SK-N-SH treated with all-trans-retinoic acid at 6 μM for 48 hours (cell line): Measurements from ENCODE around the gene NCKAP5.

Experiments
- ATAC-seq: fragments of 200-7000 bp; cut with Tn5 transposase; 3 replicates; pipeline ENCODE4 v1.9.1; 2020; ENCODE audit warnings: mild to moderate bottlenecking, moderate library complexity
- ARNTL ChIP-seq: fragments of 450-650 bp; formaldehyde crosslinking; IDR thresholded peaks from 2 replicates; pipeline ENCODE4 v1.5.0; 2020; ENCODE audit warnings: low read depth, mild to moderate bottlenecking, moderate library complexity, borderline replicate concordance
- CSDC2 ChIP-seq: fragments of 250-450 bp; sonication (Bioruptor Pico); IDR thresholded peaks from 2 replicates; pipeline ENCODE4 v1.5.0; 2020; ENCODE audit warnings: mild to moderate bottlenecking, moderate library complexity
- ESRRG ChIP-seq: fragments of 250-450 bp; sonication (Bioruptor Pico); IDR thresholded peaks from 2 replicates; pipeline ENCODE4 v1.6.1; 2021; ENCODE audit warnings: mild to moderate bottlenecking
- GLIS3 ChIP-seq: fragments of 250-450 bp; sonication (Bioruptor Pico); IDR thresholded peaks from 2 replicates; pipeline ENCODE4 v1.5.0; 2020; ENCODE audit warnings: mild to moderate bottlenecking, moderate library complexity
- ISL1 ChIP-seq: fragments of 250-450 bp; sonication (Bioruptor Pico); IDR thresholded peaks from 2 replicates; pipeline ENCODE4 v2.1.2; 2022; ENCODE audit warnings: mild to moderate bottlenecking, moderate library complexity
- OSR1 ChIP-seq: fragments of 250-450 bp; sonication (Bioruptor Pico); IDR thresholded peaks from 2 replicates; pipeline ENCODE4 v1.8.0; 2022; ENCODE audit warnings: moderate library complexity, mild to moderate bottlenecking, inconsistent platforms
- PPARA ChIP-seq: fragments of 250-450 bp; sonication (Bioruptor Pico); IDR thresholded peaks from 2 replicates; pipeline ENCODE4 v1.5.0; 2020; ENCODE audit warnings: mild to moderate bottlenecking, borderline replicate concordance
- RARB ChIP-seq: fragments of 250-450 bp; sonication (Bioruptor Pico); IDR thresholded peaks from 2 replicates; pipeline ENCODE4 v1.8.0; 2021; ENCODE audit warnings: mild to moderate bottlenecking, moderate library complexity
- SNAI2 ChIP-seq: fragments of 250-450 bp; sonication (Bioruptor Pico); IDR thresholded peaks from 2 replicates; pipeline ENCODE4 v1.5.0; 2020; ENCODE audit warnings: mild to moderate bottlenecking, moderate library complexity
- TCF4 ChIP-seq: fragments of 250-450 bp; sonication (Bioruptor Pico); IDR thresholded peaks from 2 replicates; pipeline ENCODE4 v1.8.0; 2021; ENCODE audit warnings: mild to moderate bottlenecking, moderate library complexity, borderline replicate concordance
- TOX ChIP-seq: fragments of 250-450 bp; sonication (Bioruptor Pico); IDR thresholded peaks from 2 replicates; pipeline ENCODE4 v1.8.0; 2021; ENCODE audit warnings: mild to moderate bottlenecking, moderate library complexity, borderline replicate concordance
- ZC3H10 ChIP-seq: fragments of 250-450 bp; sonication (Bioruptor Pico); IDR thresholded peaks from 2 replicates; pipeline ENCODE4 v1.5.1; 2021; ENCODE audit warnings: mild to moderate bottlenecking, moderate library complexity
- ZFP3 ChIP-seq: fragments of 250-450 bp; sonication (Bioruptor Pico); IDR thresholded peaks from 2 replicates; pipeline ENCODE4 v1.5.0; 2020; ENCODE audit warnings: mild to moderate bottlenecking, moderate library complexity
- ZNF565 ChIP-seq: fragments of 450-650 bp; formaldehyde crosslinking; conservative IDR thresholded peaks from 2 replicates; pipeline ENCODE4 v1.5.0; 2020; ENCODE audit warnings: low read depth, mild to moderate bottlenecking, moderate library complexity
- ZNF70 ChIP-seq: fragments of 450-650 bp; formaldehyde crosslinking; IDR thresholded peaks from 2 replicates; pipeline ENCODE4 v1.5.0; 2020; ENCODE audit warnings: mild to moderate bottlenecking, moderate library complexity
- ZNF8 ChIP-seq: fragments of 450-650 bp; formaldehyde crosslinking; IDR thresholded peaks from 2 replicates; pipeline ENCODE4 v1.5.0; 2020; ENCODE audit warnings: mild to moderate bottlenecking, moderate library complexity
- TF ChIP-seq, protein P1 (sequence below): fragments of 250-450 bp; sonication (Bioruptor Pico); IDR thresholded peaks from 2 replicates; pipeline ENCODE4 v1.5.1; 2021; ENCODE audit warnings: mild to moderate bottlenecking, moderate library complexity
- TF ChIP-seq, protein P2 (sequence below): fragments of 250-450 bp; sonication (Bioruptor Pico); IDR thresholded peaks from 2 replicates; pipeline ENCODE4 v1.8.0; 2021; ENCODE audit warnings: low read depth, mild to moderate bottlenecking, moderate library complexity, borderline replicate concordance
- TF ChIP-seq, protein P3 (sequence below): fragments of 250-450 bp; sonication (Bioruptor Pico); IDR thresholded peaks from 2 replicates; pipeline ENCODE4 v1.8.0; 2020; ENCODE audit warnings: mild to moderate bottlenecking, moderate library complexity, borderline replicate concordance
- TF ChIP-seq, protein P4 (sequence below): fragments of 250-450 bp; sonication (Bioruptor Pico); IDR thresholded peaks from 2 replicates; pipeline ENCODE4 v1.5.1; 2020; ENCODE audit warnings: low read depth, mild to moderate bottlenecking, moderate library complexity

NCKAP5 gene

DNA sequence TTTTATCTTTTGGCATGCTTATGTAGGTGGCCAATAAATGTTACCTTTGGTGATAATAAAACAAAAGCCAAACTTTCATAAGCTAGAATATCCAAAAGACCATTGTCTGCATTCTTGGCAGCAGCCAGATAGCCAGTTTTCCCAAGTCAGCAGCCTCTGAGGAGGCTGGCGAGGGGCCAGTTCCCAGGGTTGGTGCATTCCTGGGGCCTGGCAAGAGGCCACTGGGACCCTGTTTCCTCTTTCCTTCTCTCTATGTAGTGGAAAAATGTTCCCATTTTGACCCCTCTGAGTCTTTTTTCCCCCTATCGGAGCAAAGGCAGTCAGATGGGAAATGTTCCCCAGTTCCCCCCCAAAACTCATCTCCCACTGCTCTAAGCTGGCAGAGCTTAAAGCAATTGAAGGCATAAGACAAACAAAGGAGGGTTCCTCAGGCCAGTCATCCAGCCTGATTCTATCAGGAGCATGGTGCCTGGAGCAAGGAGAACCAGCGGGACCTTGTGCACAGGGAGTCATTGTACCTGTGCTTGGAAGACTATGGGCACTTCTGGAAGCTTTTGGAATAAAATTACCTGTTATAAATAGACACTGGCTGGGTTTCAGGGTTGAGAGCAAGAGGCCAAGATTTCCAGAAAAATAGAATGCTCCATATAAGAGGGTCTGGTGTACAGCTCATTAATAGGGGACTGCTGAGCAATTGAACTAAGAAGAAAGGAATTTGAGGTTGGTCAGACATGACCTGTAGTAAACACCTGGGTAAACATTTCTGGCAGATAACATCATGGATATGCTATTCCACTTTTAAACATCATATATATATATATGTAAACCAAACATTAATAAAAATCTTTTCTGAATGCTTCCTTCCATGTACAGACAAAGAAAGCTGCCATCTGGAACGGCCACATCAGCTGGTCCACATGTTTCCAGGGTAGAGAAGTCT, 63.4 kb downstream of the NCKAP5 start:
- ATAC-seq, result no peak
- TF ChIP-seq TOX (CRISPR knock-in tag) (no peak), SNAI2 (no peak)

DNA sequence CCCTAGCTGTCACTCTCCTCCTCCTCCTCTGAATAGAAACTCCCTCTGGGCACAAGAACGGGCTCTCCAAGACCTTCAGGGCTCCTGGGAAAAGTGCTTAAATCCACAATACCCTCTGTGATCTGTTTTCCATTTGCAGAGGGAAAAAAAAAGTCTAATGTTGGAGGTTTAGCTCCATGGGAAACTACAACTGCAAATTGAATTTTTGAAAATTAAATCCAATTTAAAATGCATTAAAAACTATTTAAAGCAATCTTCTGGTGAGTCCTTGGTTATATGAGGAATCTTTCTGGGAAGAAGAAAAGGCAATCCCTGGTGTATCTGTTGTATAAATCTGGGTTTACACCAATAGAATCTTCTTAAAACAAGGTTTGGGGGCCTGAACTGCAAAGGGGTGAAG, 64.3 kb downstream of the NCKAP5 start:
- TF ChIP-seq, protein P1, sequence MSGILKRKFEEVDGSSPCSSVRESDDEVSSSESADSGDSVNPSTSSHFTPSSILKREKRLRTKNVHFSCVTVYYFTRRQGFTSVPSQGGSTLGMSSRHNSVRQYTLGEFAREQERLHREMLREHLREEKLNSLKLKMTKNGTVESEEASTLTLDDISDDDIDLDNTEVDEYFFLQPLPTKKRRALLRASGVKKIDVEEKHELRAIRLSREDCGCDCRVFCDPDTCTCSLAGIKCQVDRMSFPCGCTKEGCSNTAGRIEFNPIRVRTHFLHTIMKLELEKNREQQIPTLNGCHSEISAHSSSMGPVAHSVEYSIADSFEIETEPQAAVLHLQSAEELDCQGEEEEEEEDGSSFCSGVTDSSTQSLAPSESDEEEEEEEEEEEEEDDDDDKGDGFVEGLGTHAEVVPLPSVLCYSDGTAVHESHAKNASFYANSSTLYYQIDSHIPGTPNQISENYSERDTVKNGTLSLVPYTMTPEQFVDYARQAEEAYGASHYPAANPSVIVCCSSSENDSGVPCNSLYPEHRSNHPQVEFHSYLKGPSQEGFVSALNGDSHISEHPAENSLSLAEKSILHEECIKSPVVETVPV (CRISPR knock-in tag), result no peak
- no peak for TF ChIP-seq ZFP3 (CRISPR knock-in tag)
- peak; percentile 91 for TF ChIP-seq ISL1 (CRISPR knock-in tag)
- peak; percentile 61; the same call in 1 of the 2 replicates for TF ChIP-seq TCF4
- TF ChIP-seq, protein P2, sequence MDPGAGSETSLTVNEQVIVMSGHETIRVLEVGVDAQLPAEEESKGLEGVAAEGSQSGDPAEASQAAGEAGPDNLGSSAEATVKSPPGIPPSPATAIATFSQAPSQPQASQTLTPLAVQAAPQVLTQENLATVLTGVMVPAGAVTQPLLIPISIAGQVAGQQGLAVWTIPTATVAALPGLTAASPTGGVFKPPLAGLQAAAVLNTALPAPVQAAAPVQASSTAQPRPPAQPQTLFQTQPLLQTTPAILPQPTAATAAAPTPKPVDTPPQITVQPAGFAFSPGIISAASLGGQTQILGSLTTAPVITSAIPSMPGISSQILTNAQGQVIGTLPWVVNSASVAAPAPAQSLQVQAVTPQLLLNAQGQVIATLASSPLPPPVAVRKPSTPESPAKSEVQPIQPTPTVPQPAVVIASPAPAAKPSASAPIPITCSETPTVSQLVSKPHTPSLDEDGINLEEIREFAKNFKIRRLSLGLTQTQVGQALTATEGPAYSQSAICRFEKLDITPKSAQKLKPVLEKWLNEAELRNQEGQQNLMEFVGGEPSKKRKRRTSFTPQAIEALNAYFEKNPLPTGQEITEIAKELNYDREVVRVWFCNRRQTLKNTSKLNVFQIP (CRISPR knock-in tag), result no peak
- ATAC-seq, result no peak

DNA sequence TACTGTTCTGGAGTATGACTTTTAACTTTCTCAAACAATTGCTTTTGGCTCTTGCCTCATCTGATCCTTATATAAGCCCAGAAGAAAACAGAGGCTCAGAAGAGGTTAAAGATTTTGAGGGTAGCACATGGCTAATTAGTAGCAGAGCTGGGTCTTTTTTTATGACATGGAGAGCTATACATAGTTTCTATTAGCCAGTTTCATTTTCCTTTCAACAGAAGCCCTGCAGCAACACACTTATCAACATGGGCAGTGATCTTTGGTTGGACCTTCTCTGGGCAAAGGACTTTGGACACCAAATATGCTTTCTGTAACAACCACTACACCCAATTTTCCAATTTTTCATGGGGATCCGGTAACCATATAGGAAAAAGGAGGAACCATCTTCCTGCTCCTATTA, 64.9 kb downstream of the NCKAP5 start:
- no peak for ATAC-seq
- TF ChIP-seq RARB (no peak), ZNF565 (CRISPR knock-in tag) (no peak), ZFP3 (CRISPR knock-in tag) (no peak), SNAI2 (no peak), CSDC2 (no peak), ESRRG (CRISPR knock-in tag) (no peak), ZC3H10 (no peak), OSR1 (CRISPR knock-in tag) (no peak), PPARA (CRISPR knock-in tag) (no peak), ZNF70 (no peak), ARNTL (CRISPR knock-in tag) (no peak)
- TF ChIP-seq, protein P1 (CRISPR knock-in tag), result no peak
- TF ChIP-seq, protein P3, sequence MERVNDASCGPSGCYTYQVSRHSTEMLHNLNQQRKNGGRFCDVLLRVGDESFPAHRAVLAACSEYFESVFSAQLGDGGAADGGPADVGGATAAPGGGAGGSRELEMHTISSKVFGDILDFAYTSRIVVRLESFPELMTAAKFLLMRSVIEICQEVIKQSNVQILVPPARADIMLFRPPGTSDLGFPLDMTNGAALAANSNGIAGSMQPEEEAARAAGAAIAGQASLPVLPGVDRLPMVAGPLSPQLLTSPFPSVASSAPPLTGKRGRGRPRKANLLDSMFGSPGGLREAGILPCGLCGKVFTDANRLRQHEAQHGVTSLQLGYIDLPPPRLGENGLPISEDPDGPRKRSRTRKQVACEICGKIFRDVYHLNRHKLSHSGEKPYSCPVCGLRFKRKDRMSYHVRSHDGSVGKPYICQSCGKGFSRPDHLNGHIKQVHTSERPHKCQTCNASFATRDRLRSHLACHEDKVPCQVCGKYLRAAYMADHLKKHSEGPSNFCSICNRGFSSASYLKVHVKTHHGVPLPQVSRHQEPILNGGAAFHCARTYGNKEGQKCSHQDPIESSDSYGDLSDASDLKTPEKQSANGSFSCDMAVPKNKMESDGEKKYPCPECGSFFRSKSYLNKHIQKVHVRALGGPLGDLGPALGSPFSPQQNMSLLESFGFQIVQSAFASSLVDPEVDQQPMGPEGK (CRISPR knock-in tag), result no peak

DNA sequence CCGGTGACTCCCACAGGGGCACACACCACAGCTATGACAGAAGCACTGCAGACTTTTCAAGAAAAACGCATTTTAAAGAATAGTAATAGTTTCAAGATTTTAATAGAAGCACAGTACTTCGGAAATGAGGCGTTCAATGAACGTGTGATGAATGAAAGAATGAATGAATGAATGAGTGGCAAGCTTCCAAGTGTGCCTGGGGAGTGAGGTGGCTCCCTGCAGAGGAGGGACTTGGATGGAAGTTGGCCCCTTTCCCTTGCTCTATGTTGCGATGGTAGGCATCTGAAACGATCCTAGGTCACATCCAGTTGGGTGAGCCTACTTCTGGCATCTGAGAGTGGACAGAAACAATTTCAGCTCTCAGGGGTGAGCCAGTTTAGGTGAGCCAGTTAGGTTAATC, 65.6 kb downstream of the NCKAP5 start:
- no peak for ATAC-seq
- TF ChIP-seq TCF4 (no peak), ZNF8 (no peak)

DNA sequence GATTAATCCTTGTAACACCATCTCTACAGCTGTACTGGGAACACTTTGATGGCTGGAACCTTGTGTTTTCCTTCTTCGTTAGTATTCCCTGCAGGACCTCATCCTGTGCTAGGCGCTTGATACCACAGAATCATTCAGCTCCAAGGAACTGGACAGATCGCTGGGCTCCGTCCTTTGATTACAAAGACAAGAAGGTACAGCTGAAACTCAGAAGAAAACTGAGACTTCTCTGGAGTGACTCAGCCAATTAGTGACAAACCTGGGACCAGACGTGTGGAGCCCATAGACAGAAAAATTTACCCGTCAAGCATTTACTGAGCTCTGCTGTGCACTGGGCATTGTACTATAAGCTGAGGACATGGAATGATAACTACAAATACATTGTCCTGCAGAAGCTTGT, 67.3 kb downstream of the NCKAP5 start:
- ATAC-seq, result no peak

More for the DNA sequence above, 67.3 kb downstream of the NCKAP5 start:
- TF ChIP-seq CSDC2, result no peak
- no peak for TF ChIP-seq TOX (CRISPR knock-in tag)
- no peak for TF ChIP-seq ZC3H10
- no peak for TF ChIP-seq PPARA (CRISPR knock-in tag)
- TF ChIP-seq, protein P4, sequence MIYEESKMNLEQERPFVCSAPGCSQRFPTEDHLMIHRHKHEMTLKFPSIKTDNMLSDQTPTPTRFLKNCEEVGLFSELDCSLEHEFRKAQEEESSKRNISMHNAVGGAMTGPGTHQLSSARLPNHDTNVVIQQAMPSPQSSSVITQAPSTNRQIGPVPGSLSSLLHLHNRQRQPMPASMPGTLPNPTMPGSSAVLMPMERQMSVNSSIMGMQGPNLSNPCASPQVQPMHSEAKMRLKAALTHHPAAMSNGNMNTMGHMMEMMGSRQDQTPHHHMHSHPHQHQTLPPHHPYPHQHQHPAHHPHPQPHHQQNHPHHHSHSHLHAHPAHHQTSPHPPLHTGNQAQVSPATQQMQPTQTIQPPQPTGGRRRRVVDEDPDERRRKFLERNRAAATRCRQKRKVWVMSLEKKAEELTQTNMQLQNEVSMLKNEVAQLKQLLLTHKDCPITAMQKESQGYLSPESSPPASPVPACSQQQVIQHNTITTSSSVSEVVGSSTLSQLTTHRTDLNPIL (CRISPR knock-in tag), result no peak
- TF ChIP-seq, protein P2 (CRISPR knock-in tag), result no peak
- no peak for TF ChIP-seq GLIS3
- no peak for TF ChIP-seq ZNF70
- no peak for TF ChIP-seq TCF4
- TF ChIP-seq RARB, result no peak
